HG02623 (cell line): ENCODE measurements around the gene HABP4.

ENCODE experiments used
- ATAC-seq: cut with Tn5 transposase; IDR thresholded peaks from one replicate; pipeline ENCODE4 v1.9.1; 2021; ENCODE audit warnings: moderate library complexity; ENCODE audit not compliant: unreplicated experiment

Gene HABP4

GRCh38 chr9:96467784-96468183 is 17.8 kb downstream of the HABP4 start:
- ATAC-seq: no peak

DNA sequence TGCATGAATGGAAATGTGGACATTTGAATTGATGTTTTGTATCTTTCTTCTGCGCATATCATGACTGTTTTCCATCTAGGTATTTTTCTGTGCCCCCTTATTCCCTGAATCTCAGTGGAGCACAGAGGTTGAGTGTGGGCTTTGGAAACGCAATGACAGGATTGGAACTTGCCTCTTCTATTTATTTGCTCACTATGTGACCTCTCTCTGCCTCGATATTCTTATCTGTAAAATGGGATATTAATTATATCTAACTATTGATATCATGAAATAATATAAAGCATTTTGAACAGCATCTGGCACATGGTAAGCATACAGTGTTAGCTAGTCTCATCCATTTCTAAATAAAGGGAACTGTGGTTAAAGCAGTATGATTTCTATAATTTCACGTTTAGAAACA is 26.0 kb downstream of the HABP4 start:
- ATAC-seq: no peak

- ATAC-seq: no peak
Observed at GRCh38 chr9:96476591-96476990, 26.6 kb downstream of the HABP4 start.

DNA sequence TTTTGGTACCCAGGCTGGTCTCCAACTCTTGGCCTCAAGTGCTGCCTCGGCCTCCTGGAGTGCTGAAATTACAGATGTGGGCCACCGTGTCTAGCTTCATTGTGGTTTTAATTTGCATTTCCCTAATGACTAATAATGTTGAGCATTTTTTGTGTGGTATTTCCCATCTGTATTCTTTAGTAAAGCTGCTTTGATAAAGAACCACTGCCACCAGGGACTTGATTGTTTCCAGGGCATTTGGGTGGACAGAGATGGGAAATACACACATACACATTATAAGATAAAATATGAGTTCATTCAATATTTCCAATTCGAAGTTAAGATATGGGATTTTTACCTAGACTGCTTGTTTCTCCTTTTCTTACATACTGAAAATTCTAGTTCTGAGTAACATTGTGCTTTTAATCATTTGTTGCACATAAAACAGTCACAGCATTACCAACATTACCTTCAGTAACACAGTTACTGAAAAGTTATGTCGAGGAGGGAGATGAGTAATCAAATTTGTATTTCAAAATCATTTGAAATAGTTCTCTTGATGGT is 28.9 kb downstream of the HABP4 start:
- ATAC-seq: peak; percentile 75

DNA sequence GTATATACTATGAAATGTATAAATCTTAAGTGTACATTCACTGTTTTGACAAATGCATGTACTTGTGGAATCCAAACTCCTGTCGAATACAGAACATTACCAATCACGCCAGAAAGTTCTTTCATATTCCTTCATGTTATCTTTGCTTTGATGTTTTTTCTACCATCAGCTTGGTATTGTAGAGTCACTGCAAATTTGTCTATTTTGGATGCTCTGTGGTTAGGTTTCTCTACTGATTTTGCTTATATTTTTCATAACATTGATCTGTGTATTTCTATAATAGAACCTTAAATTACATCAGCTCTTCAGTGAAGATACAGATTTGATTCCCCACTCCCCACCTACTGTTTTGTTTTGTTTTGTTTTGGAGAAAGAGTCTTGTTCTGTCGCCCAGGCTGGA is 30.8 kb downstream of the HABP4 start:
- ATAC-seq: no peak

DNA sequence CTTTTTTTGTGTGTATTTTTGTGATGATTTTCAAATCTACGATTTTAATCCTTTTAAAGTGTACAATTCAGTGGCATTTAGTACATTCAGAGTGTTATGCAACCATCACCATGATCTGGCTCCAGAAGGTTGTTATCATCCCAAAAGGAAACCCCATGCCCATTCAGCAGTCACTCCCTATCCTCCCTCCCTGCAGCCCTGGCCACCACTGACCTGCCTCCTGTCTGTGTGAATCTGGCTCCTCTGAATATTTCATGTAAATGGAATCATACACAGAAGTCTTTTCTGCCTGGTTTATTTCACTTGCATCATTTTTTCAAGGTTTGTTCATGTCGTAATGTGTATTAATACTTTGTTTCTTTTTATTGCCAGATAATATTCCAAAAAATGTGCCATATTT is 32.5 kb downstream of the HABP4 start:
- no peak for ATAC-seq

DNA sequence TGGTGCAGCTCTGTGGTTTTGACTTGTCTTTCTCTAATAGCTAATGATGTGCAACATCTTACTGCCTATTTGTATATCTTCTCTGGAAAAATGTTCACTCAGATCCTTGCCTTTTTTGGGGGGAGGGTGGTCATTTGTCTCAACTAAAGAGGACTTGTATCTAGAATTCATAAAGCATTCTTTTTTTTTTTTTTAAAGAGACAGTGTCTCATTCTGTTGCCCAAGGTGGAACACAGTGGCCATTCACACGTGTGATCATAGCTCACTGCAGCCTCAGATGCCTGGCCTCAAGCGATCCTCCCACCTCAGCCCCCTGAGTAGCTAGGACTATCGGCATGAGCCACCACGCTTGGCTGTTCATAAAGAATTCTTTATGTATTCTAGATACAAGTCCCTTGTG is 33.2 kb downstream of the HABP4 start:
- no peak for ATAC-seq

- ATAC-seq: no peak
Observed at GRCh38 chr9:96483733-96484390, 33.9 kb downstream of the HABP4 start.

GRCh38 chr9:96484521-96484931 is 34.6 kb downstream of the HABP4 start:
- peak; percentile 93 for ATAC-seq

GRCh38 chr9:96485280-96485679 is 35.3 kb downstream of the HABP4 start:
- ATAC-seq: no peak

DNA sequence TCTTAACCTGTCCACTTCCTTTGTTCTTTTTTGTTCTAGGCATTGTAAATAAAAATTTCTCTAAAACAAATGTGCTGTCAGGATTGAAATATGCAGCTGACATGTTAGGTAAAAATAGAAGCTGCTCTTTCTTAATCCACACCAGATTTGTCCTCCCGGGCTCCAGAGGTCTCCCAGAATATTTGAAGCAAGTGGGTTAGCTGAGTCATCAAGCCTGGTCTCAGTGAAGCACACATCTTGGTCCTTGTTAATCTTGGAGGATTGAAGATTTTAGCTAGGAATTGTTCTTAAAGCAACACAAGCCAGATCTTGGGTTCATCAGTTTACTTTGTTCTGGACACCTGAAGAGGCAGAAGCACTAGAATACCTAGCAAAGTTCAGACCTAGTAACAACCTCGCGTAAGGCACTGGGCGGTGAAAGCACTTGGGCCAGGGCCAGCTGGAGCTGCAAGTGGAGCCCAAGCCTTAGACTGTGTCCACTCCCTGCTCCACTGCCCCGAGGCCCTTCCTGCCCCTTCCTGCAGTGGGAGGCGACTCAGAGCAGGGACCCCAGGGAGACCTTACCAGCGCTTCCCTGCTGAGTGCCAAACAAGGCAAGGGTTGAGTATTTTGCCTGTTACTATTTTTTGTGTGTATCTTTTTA is 36.5 kb downstream of the HABP4 start:
- ATAC-seq: no peak

- no peak for ATAC-seq
Observed at GRCh38 chr9:96487029-96487396, 37.0 kb downstream of the HABP4 start.

GRCh38 chr9:96487949-96488348 is 38.0 kb downstream of the HABP4 start:
- ATAC-seq: no peak

GRCh38 chr9:96489482-96489979 is 39.6 kb downstream of the HABP4 start:
- ATAC-seq: no peak

DNA sequence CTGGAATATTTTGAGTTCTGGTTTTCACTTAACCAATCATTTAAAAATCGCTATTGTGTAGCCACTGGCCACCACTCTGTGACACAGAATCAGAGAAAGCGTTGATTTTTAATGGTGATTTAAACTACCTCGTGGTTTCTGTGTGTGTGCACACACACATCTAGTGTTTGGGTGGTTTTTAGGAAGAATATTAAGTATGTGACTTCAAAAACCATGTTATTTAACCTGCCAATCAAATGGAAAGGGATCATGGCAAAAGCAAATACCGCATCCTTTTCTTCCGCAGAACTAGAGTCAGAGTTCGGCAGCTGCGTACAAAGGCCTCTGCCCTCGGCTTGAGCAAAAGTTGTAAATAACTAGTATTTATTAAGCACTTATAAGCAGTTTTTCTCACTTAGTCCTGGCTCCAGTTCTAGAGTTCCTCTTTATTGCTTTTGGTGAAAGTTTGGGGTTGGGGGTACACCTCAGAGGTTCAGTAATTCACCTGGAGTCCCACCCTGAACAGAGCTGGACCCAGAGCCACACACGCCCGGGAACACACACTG is 40.6 kb downstream of the HABP4 start:
- no peak for ATAC-seq

- ATAC-seq: no peak
Observed at GRCh38 chr9:96491079-96491879, 41.3 kb downstream of the HABP4 start.

- no peak for ATAC-seq
Observed at GRCh38 chr9:96491880-96492525, 42.0 kb downstream of the HABP4 start.

DNA sequence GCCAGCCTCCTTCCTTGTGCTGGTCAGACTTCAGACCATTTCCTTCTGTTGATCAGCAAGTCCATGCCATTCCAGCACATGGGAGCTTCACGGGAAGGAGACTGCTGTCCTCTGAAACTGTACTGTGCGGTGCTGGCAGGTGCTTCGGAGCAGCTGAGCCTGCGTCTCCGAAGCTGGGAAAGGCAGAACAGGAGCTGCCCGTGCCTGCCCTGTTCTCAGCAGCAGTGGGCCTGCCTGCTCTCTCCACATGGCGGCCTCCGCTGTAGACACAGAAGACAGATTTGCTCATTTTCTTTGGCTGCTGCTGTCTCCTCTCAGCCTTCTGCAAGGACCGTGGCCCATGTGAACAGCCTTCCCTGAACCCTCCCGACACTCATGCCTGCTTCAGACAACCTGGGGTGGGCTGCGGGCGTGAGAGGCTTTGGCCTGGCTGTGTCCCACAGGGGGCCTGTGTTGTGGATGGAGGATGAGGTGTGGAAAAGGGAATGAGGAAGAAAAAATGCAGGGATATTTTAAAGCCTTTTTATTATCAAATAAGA is 43.1 kb downstream of the HABP4 start:
- ATAC-seq: no peak

GRCh38 chr9:96493757-96494156 is 43.8 kb downstream of the HABP4 start:
- ATAC-seq: no peak

GRCh38 chr9:96494215-96494800 is 44.3 kb downstream of the HABP4 start:
- no peak for ATAC-seq
